H1 (cell line): ENCODE results near the gene CALHM3. TPM values are rescaled to one million over a fixed set of nuclear protein-coding genes. Genes with fewer than 3 reads are reported as not detected.

Experiments
- CHD7 ChIP-seq: fragments of 300-600 bp; sonication (generic); IDR thresholded peaks from 2 replicates; pipeline ENCODE4 v1.7.1; 2012; ENCODE audit warnings: low read length, moderate library complexity, mild to moderate bottlenecking, inconsistent platforms; ENCODE audit not compliant: insufficient replicate concordance
- GABPA ChIP-seq: IDR thresholded peaks from 2 replicates; pipeline ENCODE4 v1.6.1; 2011; ENCODE audit warnings: mild to moderate bottlenecking, low read length, moderate library complexity, borderline replicate concordance; ENCODE audit not compliant: insufficient read depth
- SIN3A ChIP-seq, 2 experiments: IDR thresholded peaks in 1 of 2; conservative IDR thresholded peaks in 1 of 2; 2 replicates each; pipeline ENCODE4 v1.6.1; 2011 to 2012; ENCODE audit warnings: low read length in 2 of 2, improper control_type of control experiment in 1 of 2, low read depth in 1 of 2, mild to moderate bottlenecking in 1 of 2
- polyA plus RNA-seq, 7 experiments: library from polyadenylated mRNA; depleted of rRNA in 3 of 7; stranded (reverse) in 5 of 7; unstranded in 2 of 7; fragments of >200 nt in 5 of 7; fragments of 200-250 nt in 2 of 7; gene quantifications; 1 replicate in 5 of 7; 2 replicates in 1 of 7; 4 replicates in 1 of 7; pipeline versions ENCODE4 v1.2.1 to v1.2.3, GENCODE V29; 2011 to 2013; ENCODE audit warnings: missing spikeins in 2 of 7, mixed read lengths in 2 of 7
- total RNA-seq: library from RNA; stranded (reverse); fragmentation: NEBNext Ultra II Directional; extraction: Animal tissue kit (Norgen Biotek cat#: 25700); gene quantifications from 2 replicates; pipeline ENCODE4 v1.2.1, GENCODE V29; 2021

CALHM3 gene
- total and polyA plus RNA-seq, 2 of the 8 experiments (the other 6 are each of a cell fraction or from before 2014, with no cell fraction given): 0.17 to 0.60 TPM

- TF ChIP-seq CHD7 (no peak), SIN3A (conservative IDR thresholded peaks at IDR 0.05 in 1 of 2, IDR thresholded peaks at IDR 0.05 in 1 of 2; ENCODE audit: low read depth in 1 of 2, low read length in 2 of 2) (peak in 1 of 2 experiments; percentile 84; a peak in 2 of 4 replicates), GABPA (no peak)
Observed at GRCh38 chr10:103476046-103476768, 2.8 kb downstream of the CALHM3 start (continued).
